ENCODE results near the gene LKAAEAR1.

GRCh38 chr20:64050261-64051032, 33.8 kb downstream of the LKAAEAR1 start:
- TF ChIP-seq CTCF (IDR thresholded peaks at IDR 0.05; ENCODE audit: insufficient read depth, low read depth, low read length), result no peak
- TF ChIP-seq EZH2 (IDR thresholded peaks at IDR 0.05; ENCODE audit: insufficient read depth, low read length), result no peak
